Measurements from ENCODE around the gene CREBRF.
"Not testable (repeated sequence)": the region's sequence is repeated elsewhere in the genome, so short reads cannot be mapped to it uniquely, and the experiment has no call there.

DNA sequence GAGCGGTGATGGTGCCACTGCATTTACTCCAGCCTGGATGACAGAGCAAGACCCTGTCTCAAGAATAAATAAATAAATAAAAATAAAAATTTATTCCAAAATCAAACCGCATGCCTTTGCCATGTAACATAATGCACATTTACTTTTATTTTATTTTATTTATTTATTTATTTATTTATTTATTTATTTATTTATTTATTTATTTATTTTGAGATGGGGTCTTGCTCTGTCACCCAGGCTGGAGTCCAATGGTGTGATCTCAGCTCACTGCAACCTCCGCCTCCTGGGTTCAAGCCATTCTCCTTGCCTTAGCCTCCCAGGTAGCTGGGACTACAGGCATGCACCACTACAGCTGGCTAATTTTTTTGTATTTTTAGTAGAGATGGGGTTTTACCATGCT is 24.1 kb upstream of the CREBRF start:
- TF ChIP-seq, protein P1, sequence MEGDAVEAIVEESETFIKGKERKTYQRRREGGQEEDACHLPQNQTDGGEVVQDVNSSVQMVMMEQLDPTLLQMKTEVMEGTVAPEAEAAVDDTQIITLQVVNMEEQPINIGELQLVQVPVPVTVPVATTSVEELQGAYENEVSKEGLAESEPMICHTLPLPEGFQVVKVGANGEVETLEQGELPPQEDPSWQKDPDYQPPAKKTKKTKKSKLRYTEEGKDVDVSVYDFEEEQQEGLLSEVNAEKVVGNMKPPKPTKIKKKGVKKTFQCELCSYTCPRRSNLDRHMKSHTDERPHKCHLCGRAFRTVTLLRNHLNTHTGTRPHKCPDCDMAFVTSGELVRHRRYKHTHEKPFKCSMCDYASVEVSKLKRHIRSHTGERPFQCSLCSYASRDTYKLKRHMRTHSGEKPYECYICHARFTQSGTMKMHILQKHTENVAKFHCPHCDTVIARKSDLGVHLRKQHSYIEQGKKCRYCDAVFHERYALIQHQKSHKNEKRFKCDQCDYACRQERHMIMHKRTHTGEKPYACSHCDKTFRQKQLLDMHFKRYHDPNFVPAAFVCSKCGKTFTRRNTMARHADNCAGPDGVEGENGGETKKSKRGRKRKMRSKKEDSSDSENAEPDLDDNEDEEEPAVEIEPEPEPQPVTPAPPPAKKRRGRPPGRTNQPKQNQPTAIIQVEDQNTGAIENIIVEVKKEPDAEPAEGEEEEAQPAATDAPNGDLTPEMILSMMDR (IDR thresholded peaks at IDR 0.05) = not testable (repeated sequence)
- not testable (repeated sequence) for TF ChIP-seq POLR2A (IDR thresholded peaks at IDR 0.05); POLR2AphosphoS5 (IDR thresholded peaks at IDR 0.05; ENCODE audit: insufficient read depth in 1 of 2, low read depth in 1 of 2)

Data from vagina (tissue), 2 donors.